K562 (cell line): ENCODE results near the gene CEP250. TPM values are rescaled to one million over a fixed set of nuclear protein-coding genes. Genes with fewer than 3 reads are reported as not detected.

Experiments used
- CTCFL ChIP-seq: IDR thresholded peaks from 2 replicates; pipeline ENCODE4 v1.6.1; 2011; ENCODE audit warnings: borderline replicate concordance, low read depth, mild to moderate bottlenecking, moderate library complexity, low read length; ENCODE audit not compliant: insufficient read depth, poor library complexity, severe bottlenecking
- FOXK2 ChIP-seq, 2 experiments: fragments of 450-650 bp; IDR thresholded peaks in 1 of 2; conservative IDR thresholded peaks in 1 of 2; 2 replicates each; pipeline ENCODE4 v1.6.1; 2016; ENCODE audit warnings: low read depth in 2 of 2, mild to moderate bottlenecking in 1 of 2
- L3MBTL2 ChIP-seq: fragments of 450-650 bp; IDR thresholded peaks from 2 replicates; pipeline ENCODE4 v1.6.1; 2016; ENCODE audit warnings: mild to moderate bottlenecking, moderate library complexity
- RBBP5 ChIP-seq: fragments of 200-600 bp; sonication (generic); IDR thresholded peaks from 2 replicates; pipeline ENCODE4 v1.6.1; 2012; ENCODE audit warnings: borderline replicate concordance, mild to moderate bottlenecking, low read length, control low read depth, inconsistent platforms; ENCODE audit not compliant: insufficient read depth, poor library complexity, severe bottlenecking
- RBFOX2 ChIP-seq: fragments of 200-400 bp; formaldehyde crosslinking; IDR thresholded peaks from 2 replicates; pipeline ENCODE4 v1.6.1; 2017; ENCODE audit warnings: low read depth, mild to moderate bottlenecking, low read length, moderate library complexity
- REST ChIP-seq, 2 experiments: fragments of 450-650 bp; formaldehyde crosslinking in 1 of 2; IDR thresholded peaks; 2 replicates each; pipeline versions ENCODE4 v1.4.0 to v1.6.1; 2014 to 2020; ENCODE audit warnings: mild to moderate bottlenecking in 2 of 2, borderline replicate concordance in 1 of 2, low read depth in 1 of 2
- ZNF766 ChIP-seq: fragments of 200-800 bp; sonication (Bioruptor generic); conservative IDR thresholded peaks from 2 replicates; pipeline ENCODE4 v1.6.1; 2016; ENCODE audit warnings: missing genetic modification characterization, missing compliant biosample characterization
- ZSCAN29 ChIP-seq: fragments of 450-650 bp; IDR thresholded peaks from 2 replicates; pipeline ENCODE4 v1.6.1; 2017
- polyA plus RNA-seq, 8 experiments: library from polyadenylated mRNA; depleted of rRNA in 4 of 8; stranded (reverse) in 5 of 8; unstranded in 3 of 8; fragments of >200 nt; fragmentation: Nextera tagmentation in 2 of 8; fragmentation: Illumina TruSeq in 1 of 8; extraction: Ambion mirVana in 2 of 8; extraction: Trizol in 1 of 8; gene quantifications; 2 replicates each; pipeline versions ENCODE4 v1.2.1 to v1.2.3, GENCODE V29; 2011 to 2014; ENCODE audit warnings: inconsistent platforms in 1 of 8, missing spikeins in 1 of 8
- total RNA-seq, 7 experiments: library from RNA; depleted of rRNA in 6 of 7; stranded (reverse); fragments of >200 nt in 6 of 7; fragmentation: Illumina TruSeq in 2 of 7; extraction: Trizol in 2 of 7; gene quantifications; 2 replicates each; pipeline versions ENCODE4 v1.2.1 to v1.2.3, GENCODE V29; 2011 to 2021; ENCODE audit warnings: low replicate concordance in 1 of 7
- TF ChIP-seq, protein P1 (sequence below), 2 experiments: fragments of 450-650 bp; IDR thresholded peaks; 2 replicates each; pipeline ENCODE4 v1.6.1; 2018; ENCODE audit warnings: mild to moderate bottlenecking in 2 of 2, low read depth in 1 of 2; ENCODE audit not compliant: partially characterized antibody in 2 of 2

Gene CEP250
- total and polyA plus RNA-seq, 9 of the 15 experiments (the other 6 are each of a cell fraction or from before 2014, with no cell fraction given): 2.5 to 41.9 (median 20.5) TPM

DNA sequence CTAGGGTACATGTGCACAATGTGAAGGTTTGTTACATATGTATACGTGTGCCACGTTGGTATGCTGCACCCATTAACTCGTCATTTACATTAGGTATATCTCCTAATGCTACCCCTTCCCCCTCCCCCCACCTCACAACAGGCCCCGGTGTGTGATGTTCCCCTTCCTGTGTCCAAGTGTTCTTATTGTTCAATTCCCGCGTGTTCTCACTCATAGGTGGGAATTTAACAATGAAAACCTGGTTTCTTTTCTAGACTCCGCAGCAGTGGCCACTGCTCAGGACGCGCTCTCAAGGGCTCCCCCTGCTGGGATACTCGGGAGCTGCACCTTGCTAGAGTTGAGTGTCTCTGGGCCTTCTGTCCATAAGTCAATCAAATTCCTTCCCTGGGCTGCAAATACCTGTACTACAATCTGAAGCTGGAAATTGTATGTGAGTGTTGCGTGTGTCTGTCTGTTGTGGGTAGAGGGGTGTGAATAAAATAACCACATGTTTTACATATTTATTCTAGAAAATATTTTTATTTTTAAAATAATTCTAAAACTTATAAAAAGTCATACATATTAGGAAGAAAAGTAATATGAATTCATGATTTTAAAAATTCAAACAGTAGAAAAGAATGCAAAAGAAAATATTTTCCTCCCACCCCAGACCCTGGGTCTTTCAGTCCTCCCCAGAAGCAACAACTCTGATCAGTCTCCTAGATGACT is 8.2 kb upstream of the CEP250 start (continued):
- TF ChIP-seq, protein P1, sequence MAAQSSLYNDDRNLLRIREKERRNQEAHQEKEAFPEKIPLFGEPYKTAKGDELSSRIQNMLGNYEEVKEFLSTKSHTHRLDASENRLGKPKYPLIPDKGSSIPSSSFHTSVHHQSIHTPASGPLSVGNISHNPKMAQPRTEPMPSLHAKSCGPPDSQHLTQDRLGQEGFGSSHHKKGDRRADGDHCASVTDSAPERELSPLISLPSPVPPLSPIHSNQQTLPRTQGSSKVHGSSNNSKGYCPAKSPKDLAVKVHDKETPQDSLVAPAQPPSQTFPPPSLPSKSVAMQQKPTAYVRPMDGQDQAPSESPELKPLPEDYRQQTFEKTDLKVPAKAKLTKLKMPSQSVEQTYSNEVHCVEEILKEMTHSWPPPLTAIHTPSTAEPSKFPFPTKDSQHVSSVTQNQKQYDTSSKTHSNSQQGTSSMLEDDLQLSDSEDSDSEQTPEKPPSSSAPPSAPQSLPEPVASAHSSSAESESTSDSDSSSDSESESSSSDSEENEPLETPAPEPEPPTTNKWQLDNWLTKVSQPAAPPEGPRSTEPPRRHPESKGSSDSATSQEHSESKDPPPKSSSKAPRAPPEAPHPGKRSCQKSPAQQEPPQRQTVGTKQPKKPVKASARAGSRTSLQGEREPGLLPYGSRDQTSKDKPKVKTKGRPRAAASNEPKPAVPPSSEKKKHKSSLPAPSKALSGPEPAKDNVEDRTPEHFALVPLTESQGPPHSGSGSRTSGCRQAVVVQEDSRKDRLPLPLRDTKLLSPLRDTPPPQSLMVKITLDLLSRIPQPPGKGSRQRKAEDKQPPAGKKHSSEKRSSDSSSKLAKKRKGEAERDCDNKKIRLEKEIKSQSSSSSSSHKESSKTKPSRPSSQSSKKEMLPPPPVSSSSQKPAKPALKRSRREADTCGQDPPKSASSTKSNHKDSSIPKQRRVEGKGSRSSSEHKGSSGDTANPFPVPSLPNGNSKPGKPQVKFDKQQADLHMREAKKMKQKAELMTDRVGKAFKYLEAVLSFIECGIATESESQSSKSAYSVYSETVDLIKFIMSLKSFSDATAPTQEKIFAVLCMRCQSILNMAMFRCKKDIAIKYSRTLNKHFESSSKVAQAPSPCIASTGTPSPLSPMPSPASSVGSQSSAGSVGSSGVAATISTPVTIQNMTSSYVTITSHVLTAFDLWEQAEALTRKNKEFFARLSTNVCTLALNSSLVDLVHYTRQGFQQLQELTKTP (IDR thresholded peaks at IDR 0.05; ENCODE audit: low read depth in 1 of 2, partially characterized antibody in 2 of 2): peak in 1 of 2 experiments; percentile 37
- no peak for TF ChIP-seq RBFOX2
- peak; percentile 40; the same call in 1 of the 2 replicates for TF ChIP-seq L3MBTL2
- TF ChIP-seq ZNF766 (CRISPR knock-in tag): 0 out of 2 replicates have a peak, but pooled peaks have one; percentile 29
- TF ChIP-seq RBBP5: no peak
- TF ChIP-seq REST (IDR thresholded peaks at IDR 0.05; ENCODE audit: borderline replicate concordance): peak; percentile 44; the same call in 1 of the 2 replicates
- no peak for TF ChIP-seq REST (CRISPR knock-in tag; IDR thresholded peaks at IDR 0.05; ENCODE audit: low read depth)
- TF ChIP-seq FOXK2 (conservative IDR thresholded peaks at IDR 0.05 in 1 of 2, IDR thresholded peaks at IDR 0.05 in 1 of 2; ENCODE audit: low read depth in 2 of 2): 0 out of 4 replicates have a peak, but pooled peaks have one; percentile 14 to 33
- peak; percentile 33 for TF ChIP-seq CTCFL
- peak; percentile 71; the same call in 1 of the 2 replicates for TF ChIP-seq ZSCAN29
